ENCODE results near the gene KCNH3. TPM values are rescaled to one million over a fixed set of nuclear protein-coding genes. Genes with fewer than 3 reads are reported as not detected.

The KCNH3 gene
- total RNA-seq, 1 experiment from 2014 or later = 0.97 TPM

DNA sequence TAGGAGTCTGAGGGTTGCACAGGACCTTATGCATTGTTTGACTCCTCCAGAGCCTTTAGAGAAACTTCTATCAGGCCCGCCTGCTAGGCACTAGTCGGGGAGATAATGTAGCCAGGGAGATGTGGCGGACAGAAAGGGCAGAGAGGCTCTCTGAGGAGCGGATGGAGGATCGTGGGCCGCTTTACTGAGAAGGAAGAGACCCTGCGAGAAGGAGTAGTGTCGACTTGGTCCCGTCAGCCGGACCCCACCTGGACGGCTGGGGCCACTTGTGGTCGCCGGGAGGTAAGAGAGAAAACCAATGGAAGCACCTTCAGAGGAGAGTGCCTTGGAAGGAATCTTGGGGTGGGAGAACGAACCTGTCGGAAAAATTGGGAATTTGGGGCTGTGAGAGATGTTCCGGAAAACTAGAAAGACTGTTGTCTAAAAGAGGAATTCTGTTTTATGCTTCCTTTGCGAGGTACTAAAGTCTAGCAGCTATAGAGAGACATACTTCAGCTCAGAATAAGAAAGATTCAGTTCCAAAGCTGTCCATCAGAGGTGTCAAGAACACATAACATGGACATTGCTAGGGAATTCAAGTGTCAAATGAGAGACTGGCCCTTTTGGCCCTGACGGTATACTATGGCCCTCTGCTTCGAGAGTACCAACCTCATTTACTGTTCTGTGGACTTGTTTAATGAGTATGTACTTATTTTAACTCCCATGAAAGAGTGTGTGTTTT is 29.8 kb downstream of the KCNH3 start:
- Histone ChIP-seq H3K36me3 (replicated peaks; ENCODE audit: control insufficient read depth, insufficient read depth, low read length) (peaks cover 16% of the 10 kb centered on the region), H3K4me3 (ENCODE audit: insufficient read depth, low read depth, low read length) (peak overlapping the region; percentile 71)
- peak; percentile 45 for DNase-seq

DNA sequence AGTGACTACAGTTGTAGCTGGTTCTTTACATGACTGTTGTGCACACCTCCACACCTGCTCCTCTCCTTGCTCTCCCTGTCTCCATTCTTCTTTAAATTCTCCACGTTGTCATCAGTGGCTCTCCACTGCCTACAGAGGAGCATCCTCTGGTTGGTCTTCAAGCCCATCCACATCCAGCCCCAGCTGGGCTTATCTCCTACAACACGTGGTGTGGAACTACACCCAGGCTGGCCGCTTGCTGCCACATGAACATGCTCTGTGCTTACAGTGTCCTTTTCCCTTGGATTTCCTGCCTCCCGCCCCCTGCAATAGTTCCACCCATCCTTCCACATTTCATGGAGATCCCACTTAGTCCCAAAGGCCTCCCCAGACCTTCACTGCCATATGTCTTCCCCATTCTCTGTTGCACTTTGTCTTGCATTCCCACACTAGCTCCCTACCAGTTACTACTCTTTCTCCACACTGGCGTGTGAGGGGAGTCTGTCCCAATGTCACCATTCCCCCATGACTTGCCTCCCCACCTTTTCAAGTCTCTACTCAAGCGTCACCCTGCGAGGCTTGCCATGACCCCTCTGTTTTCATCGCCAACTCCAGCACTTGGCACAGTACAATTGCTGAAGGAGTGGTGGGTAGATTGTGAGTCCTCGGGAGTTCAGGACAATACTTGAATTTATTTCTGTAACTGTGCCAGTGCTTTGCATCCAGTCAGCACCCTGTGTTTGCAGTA is 38.9 kb downstream of the KCNH3 start:
- Histone ChIP-seq H3K36me3 (replicated peaks; ENCODE audit: control insufficient read depth, insufficient read depth, low read length) (no peaks in the 10 kb centered on the region; the same call in 1 of the 2 replicates), H3K27me3 (ENCODE audit: control insufficient read depth, insufficient read depth, low read length) (no peaks in the 10 kb centered on the region), H3K4me3 (ENCODE audit: insufficient read depth, low read depth, low read length) (no peak overlapping the region)
- no peak for DNase-seq

More for the DNA sequence above, 29.8 kb downstream of the KCNH3 start:
- no peaks in the 10 kb centered on the region for H3K27me3 ChIP-seq (ENCODE audit: control insufficient read depth, insufficient read depth, low read length)

GRCh38 chr12:49578471-49579112 is 39.8 kb downstream of the KCNH3 start:
- Histone ChIP-seq H3K4me3 (ENCODE audit: insufficient read depth, low read depth, low read length) (no peak overlapping the region), H3K27me3 (ENCODE audit: control insufficient read depth, insufficient read depth, low read length) (no peaks in the 10 kb centered on the region), H3K36me3 (replicated peaks; ENCODE audit: control insufficient read depth, insufficient read depth, low read length) (no peaks in the 10 kb centered on the region; the same call in none of the 2 replicates)
- no peak for DNase-seq

GRCh38 chr12:49580572-49581535 is 42.0 kb downstream of the KCNH3 start:
- Histone ChIP-seq H3K36me3 (replicated peaks; ENCODE audit: control insufficient read depth, insufficient read depth, low read length) (peaks cover 2% of the 10 kb centered on the region), H3K4me3 (ENCODE audit: insufficient read depth, low read depth, low read length) (no peak overlapping the region), H3K27me3 (ENCODE audit: control insufficient read depth, insufficient read depth, low read length) (no peaks in the 10 kb centered on the region)
- peak; percentile 94 for DNase-seq

DNA sequence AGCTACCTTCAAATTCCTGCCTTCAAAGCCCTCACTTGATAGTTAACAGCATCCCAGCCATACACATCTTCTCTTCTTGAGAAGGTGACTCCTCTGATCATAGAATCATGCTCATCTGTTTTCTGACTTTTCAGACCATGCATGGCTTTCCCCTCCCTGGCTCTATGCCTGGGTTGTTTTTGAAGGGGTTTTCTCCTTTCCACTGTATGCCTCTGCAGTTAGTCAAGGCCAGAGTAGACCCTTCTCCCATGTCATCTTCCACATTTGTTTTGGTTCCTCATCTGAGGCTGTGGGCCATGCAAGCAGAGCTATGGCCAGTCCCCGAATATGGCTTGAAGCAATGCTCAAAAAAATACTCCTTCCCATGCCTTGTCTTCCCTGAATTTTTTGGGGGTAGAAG is 43.4 kb downstream of the KCNH3 start:
- Histone ChIP-seq H3K4me3 (ENCODE audit: insufficient read depth, low read depth, low read length) (no peak overlapping the region), H3K36me3 (replicated peaks; ENCODE audit: control insufficient read depth, insufficient read depth, low read length) (peaks cover 2% of the 10 kb centered on the region), H3K27me3 (ENCODE audit: control insufficient read depth, insufficient read depth, low read length) (no peaks in the 10 kb centered on the region)
- no peak for DNase-seq

DNA sequence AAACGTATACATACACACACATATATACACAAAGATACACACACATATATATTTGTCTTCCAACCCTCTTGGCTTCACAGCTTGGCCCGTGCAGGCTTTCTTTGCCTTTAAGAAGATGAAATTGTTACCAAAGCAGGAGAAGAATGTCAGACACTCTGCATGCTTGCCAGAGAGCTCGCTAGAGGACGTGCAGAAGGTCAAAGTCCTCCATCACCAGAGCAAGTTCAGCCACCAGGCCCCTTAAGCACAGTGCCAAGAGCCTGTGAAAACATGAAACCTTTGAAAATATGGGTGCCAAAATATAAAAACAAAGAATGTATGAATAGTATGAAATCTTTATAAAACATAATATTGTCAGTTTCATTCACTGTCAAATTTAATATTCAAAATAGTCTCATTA is 44.0 kb downstream of the KCNH3 start:
- Histone ChIP-seq H3K27me3 (ENCODE audit: control insufficient read depth, insufficient read depth, low read length) (no peaks in the 10 kb centered on the region), H3K4me3 (ENCODE audit: insufficient read depth, low read depth, low read length) (no peak overlapping the region), H3K36me3 (replicated peaks; ENCODE audit: control insufficient read depth, insufficient read depth, low read length) (peaks cover 2% of the 10 kb centered on the region)
- DNase-seq = no peak

- H3K36me3 ChIP-seq (replicated peaks; ENCODE audit: control insufficient read depth, insufficient read depth, low read length) = peaks cover 2% of the 10 kb centered on the region
- DNase-seq = no peak
- no peak overlapping the region for H3K4me3 ChIP-seq (ENCODE audit: insufficient read depth, low read depth, low read length)
- H3K27me3 ChIP-seq (ENCODE audit: control insufficient read depth, insufficient read depth, low read length) = no peaks in the 10 kb centered on the region
Measured at GRCh38 chr12:49583366-49584094, 44.7 kb downstream of the KCNH3 start.

DNA sequence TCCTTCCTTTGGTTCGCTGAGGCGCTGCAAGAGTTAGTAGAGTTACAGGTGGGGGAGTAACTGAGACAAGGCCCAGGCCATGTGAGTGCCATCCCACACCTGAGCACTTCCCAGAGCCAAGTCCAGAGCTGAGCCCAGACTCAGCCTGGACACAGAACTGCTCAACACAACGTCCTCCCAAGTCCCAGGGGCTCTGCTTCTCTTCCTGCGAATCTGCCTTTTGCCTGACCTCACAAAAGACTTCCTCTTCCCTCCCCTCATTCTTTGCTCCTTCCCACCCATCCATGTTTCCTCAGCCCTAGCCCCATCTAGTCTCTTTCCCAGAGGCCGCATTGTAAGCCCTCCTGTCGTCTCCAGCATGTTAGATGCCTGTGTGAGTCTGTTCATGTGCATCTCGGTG is 45.8 kb downstream of the KCNH3 start:
- Histone ChIP-seq H3K27me3 (ENCODE audit: control insufficient read depth, insufficient read depth, low read length) (no peaks in the 10 kb centered on the region), H3K36me3 (replicated peaks; ENCODE audit: control insufficient read depth, insufficient read depth, low read length) (peaks cover 2% of the 10 kb centered on the region), H3K4me3 (ENCODE audit: insufficient read depth, low read depth, low read length) (no peak overlapping the region)
- no peak for DNase-seq

GRCh38 chr12:49585477-49586459 is 46.9 kb downstream of the KCNH3 start:
- H3K4me3 ChIP-seq (ENCODE audit: insufficient read depth, low read depth, low read length) = no peak overlapping the region
- no peaks in the 10 kb centered on the region for H3K27me3 ChIP-seq (ENCODE audit: control insufficient read depth, insufficient read depth, low read length)
- peaks cover 2% of the 10 kb centered on the region for H3K36me3 ChIP-seq (replicated peaks; ENCODE audit: control insufficient read depth, insufficient read depth, low read length)
- peak; percentile 20 for DNase-seq

DNA sequence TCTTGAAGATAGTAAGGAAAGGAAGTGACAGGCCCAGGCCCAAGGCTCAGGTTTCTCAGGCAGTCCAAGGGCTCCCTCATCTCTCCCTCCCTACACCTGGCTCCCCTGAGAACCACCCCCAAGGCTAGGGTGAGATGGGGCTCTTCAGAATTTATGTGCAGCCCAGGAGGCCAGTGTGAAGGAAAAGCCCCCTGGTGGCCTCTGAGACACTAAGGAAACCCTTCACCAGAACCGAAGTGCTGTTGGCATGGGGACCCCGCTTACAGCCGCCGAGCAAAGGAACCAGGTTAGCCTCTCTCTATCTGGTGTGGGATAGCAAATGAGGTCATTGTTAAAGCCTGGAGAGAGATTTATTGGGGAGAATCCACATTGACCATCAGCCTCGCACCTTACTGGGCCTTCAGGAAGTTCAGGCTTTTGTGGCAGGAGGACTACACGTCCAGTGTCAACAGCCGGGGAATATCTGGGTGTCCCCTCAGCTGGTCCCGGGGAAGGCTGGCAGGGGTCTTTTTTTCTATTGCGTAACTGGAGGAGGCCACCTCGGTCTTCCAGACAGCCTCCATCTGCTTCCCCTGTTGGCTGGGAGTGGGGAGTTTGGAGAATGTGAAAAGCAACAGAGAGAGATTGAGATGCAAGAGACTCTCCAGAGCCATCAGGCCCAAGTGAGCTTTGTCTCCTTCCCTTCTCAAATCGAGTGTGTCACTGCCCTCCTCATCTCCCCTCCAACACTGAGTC is 48.5 kb downstream of the KCNH3 start:
- Histone ChIP-seq H3K27me3 (ENCODE audit: control insufficient read depth, insufficient read depth, low read length) (no peaks in the 10 kb centered on the region), H3K36me3 (replicated peaks; ENCODE audit: control insufficient read depth, insufficient read depth, low read length) (peaks cover 2% of the 10 kb centered on the region; the same call in 1 of the 2 replicates), H3K4me3 (ENCODE audit: insufficient read depth, low read depth, low read length) (no peak overlapping the region)
- peak; percentile 50 for DNase-seq

DNA sequence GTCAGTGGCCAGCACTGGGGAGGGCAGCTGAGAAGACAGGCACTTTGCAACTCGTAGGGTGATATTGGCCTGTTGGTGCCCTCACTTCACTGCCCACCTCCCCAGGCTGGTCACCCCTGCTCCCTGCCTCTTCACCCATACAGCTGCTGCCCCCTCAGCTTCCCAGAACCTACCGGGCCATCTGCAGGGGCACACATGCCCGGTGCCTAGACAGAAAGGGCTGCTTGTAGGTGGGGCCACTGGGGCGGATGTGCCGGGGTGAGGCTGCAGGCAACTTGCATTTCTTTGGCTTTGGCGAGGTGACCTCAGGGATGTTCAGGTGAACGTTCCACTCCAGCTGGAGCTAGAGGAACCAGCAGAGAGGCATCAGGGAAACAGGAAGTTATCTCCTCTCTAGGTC is 49.5 kb downstream of the KCNH3 start:
- H3K36me3 ChIP-seq (replicated peaks; ENCODE audit: control insufficient read depth, insufficient read depth, low read length) = peaks cover 2% of the 10 kb centered on the region; the same call in 1 of the 2 replicates
- no peaks in the 10 kb centered on the region for H3K27me3 ChIP-seq (ENCODE audit: control insufficient read depth, insufficient read depth, low read length)
- no peak for DNase-seq
- H3K4me3 ChIP-seq (ENCODE audit: insufficient read depth, low read depth, low read length) = no peak overlapping the region

Measured in H7 (cell line).